H9 (cell line): Measurements from ENCODE around the gene PCID2. TPM values are rescaled to one million over a fixed set of nuclear protein-coding genes. Genes with fewer than 3 reads are reported as not detected.

Experiments
- DNase-seq: peaks from one replicate; pipeline ENCODE4 v3.0.0-alpha.2; 2017
- H2AFZ ChIP-seq: one replicate; pipeline ENCODE4 v1.6.1; 2013; ENCODE audit warnings: mild to moderate bottlenecking, low read length, control low read depth, moderate library complexity
- H2AK5ac ChIP-seq: 2 replicates; pipeline ENCODE4 v1.6.1; 2013; ENCODE audit warnings: low read length, control low read depth, mixed read lengths; ENCODE audit not compliant: insufficient read length
- H2BK120ac ChIP-seq: one replicate; pipeline ENCODE4 v1.6.1; 2013; ENCODE audit warnings: low read depth, mild to moderate bottlenecking, low read length, control low read depth, inconsistent platforms; ENCODE audit not compliant: poor library complexity, severe bottlenecking
- H2BK12ac ChIP-seq: 2 replicates; pipeline ENCODE4 v1.6.1; 2013; ENCODE audit warnings: low read length, control low read depth, mixed read lengths, low read depth; ENCODE audit not compliant: insufficient read length
- H2BK15ac ChIP-seq: 2 replicates; pipeline ENCODE4 v1.6.1; 2013; ENCODE audit warnings: low read depth, low read length, control low read depth
- H2BK20ac ChIP-seq: one replicate; pipeline ENCODE4 v1.6.1; 2013; ENCODE audit warnings: low read depth, mild to moderate bottlenecking, low read length, control low read depth, inconsistent platforms; ENCODE audit not compliant: poor library complexity, severe bottlenecking
- H2BK5ac ChIP-seq: 2 replicates; pipeline ENCODE4 v1.6.1; 2013; ENCODE audit warnings: low read length, control low read depth, mixed read lengths; ENCODE audit not compliant: insufficient read length
- H3K14ac ChIP-seq: 2 replicates; pipeline ENCODE4 v1.6.1; 2013; ENCODE audit warnings: low read length, control low read depth; ENCODE audit not compliant: insufficient read depth
- H3K18ac ChIP-seq: 2 replicates; pipeline ENCODE4 v1.6.1; 2013; ENCODE audit warnings: low read depth, mild to moderate bottlenecking, mixed read lengths, low read length, control low read depth; ENCODE audit not compliant: insufficient read length
- H3K23ac ChIP-seq: 2 replicates; pipeline ENCODE4 v1.6.1; 2013; ENCODE audit warnings: low read length, control low read depth, mixed read lengths, low read depth; ENCODE audit not compliant: insufficient read length
- H3K23me2 ChIP-seq: 2 replicates; pipeline ENCODE4 v1.6.1; 2013; ENCODE audit warnings: low read depth, mild to moderate bottlenecking, mixed read lengths, low read length, control low read depth; ENCODE audit not compliant: insufficient read length, poor library complexity, severe bottlenecking
- H3K27ac ChIP-seq: 2 replicates; pipeline ENCODE4 v1.5.1; 2013; ENCODE audit warnings: low read length, control low read depth, mixed read lengths, low read depth; ENCODE audit not compliant: insufficient read length
- H3K27me3 ChIP-seq: 2 replicates; pipeline ENCODE4 v1.6.1; 2013; ENCODE audit warnings: low read length, control low read depth, inconsistent platforms; ENCODE audit not compliant: insufficient read depth
- H3K4ac ChIP-seq: 2 replicates; pipeline ENCODE4 v1.6.1; 2013; ENCODE audit warnings: low read depth, mild to moderate bottlenecking, control low read depth, inconsistent platforms, low read length, moderate library complexity
- H3K4me1 ChIP-seq: 2 replicates; pipeline ENCODE4 v1.6.1; 2013; ENCODE audit warnings: low read length, control low read depth, inconsistent platforms; ENCODE audit not compliant: insufficient read depth
- H3K4me2 ChIP-seq: 2 replicates; pipeline ENCODE4 v1.6.1; 2013; ENCODE audit warnings: low read length, control low read depth, mixed read lengths; ENCODE audit not compliant: insufficient read length, insufficient read depth
- H3K56ac ChIP-seq: 2 replicates; pipeline ENCODE4 v1.6.1; 2013; ENCODE audit warnings: low read depth, mild to moderate bottlenecking, mixed read lengths, low read length, control low read depth; ENCODE audit not compliant: insufficient read length
- H3K79me1 ChIP-seq: 2 replicates; pipeline ENCODE4 v1.6.1; 2013; ENCODE audit warnings: low read depth, mild to moderate bottlenecking, moderate library complexity, low read length, control low read depth, inconsistent platforms; ENCODE audit not compliant: insufficient read depth, poor library complexity, severe bottlenecking
- H3K79me2 ChIP-seq: 2 replicates; pipeline ENCODE4 v1.6.1; 2013; ENCODE audit warnings: low read length, control low read depth, inconsistent platforms; ENCODE audit not compliant: insufficient read depth
- H3K9ac ChIP-seq: 2 replicates; pipeline ENCODE4 v1.6.1; 2013; ENCODE audit warnings: low read length, control low read depth, mixed read lengths; ENCODE audit not compliant: insufficient read length; ENCODE audit errors: extremely low read depth
- H3K9me3 ChIP-seq: one replicate; pipeline ENCODE4 v1.6.1; 2013; ENCODE audit warnings: low read depth, low read length, inconsistent platforms; ENCODE audit not compliant: control insufficient read depth
- H3T11ph ChIP-seq: one replicate; pipeline ENCODE4 v1.6.1; 2013; ENCODE audit warnings: mild to moderate bottlenecking, low read length, control low read depth, inconsistent platforms
- H4K20me1 ChIP-seq: one replicate; pipeline ENCODE4 v1.6.1; 2013; ENCODE audit not compliant: control insufficient read depth, insufficient read length, insufficient read depth
- H4K5ac ChIP-seq: 2 replicates; pipeline ENCODE4 v1.6.1; 2013; ENCODE audit warnings: low read depth, mild to moderate bottlenecking, mixed read lengths, low read length, control low read depth; ENCODE audit not compliant: insufficient read length
- H4K8ac ChIP-seq: replicated peaks from 2 replicates; pipeline ENCODE4 v1.6.1; 2013; ENCODE audit warnings: low read length, control low read depth, mixed read lengths, low read depth; ENCODE audit not compliant: insufficient read length
- H4K91ac ChIP-seq: 2 replicates; pipeline ENCODE4 v1.6.1; 2013; ENCODE audit warnings: low read depth, mild to moderate bottlenecking, moderate library complexity, mixed read lengths, low read length, control low read depth; ENCODE audit not compliant: insufficient read length
- H3K27ac Mint-ChIP-seq, 3 experiments: 2 replicates in 2 of 3; 3 replicates in 1 of 3; pipeline ENCODE4 v1.8.0; 2020 to 2021; ENCODE audit warnings: mixed read lengths in 3 of 3, mild to moderate bottlenecking in 1 of 3, moderate library complexity in 1 of 3
- H3K27me3 Mint-ChIP-seq: 2 replicates; pipeline ENCODE4 v1.8.0; 2021; ENCODE audit warnings: low read depth, mild to moderate bottlenecking, moderate library complexity, mixed read lengths
- H3K36me3 Mint-ChIP-seq, 3 experiments: 2 replicates in 2 of 3; 3 replicates in 1 of 3; pipeline ENCODE4 v1.8.0; 2020 to 2021; ENCODE audit warnings: low read depth in 3 of 3, mixed read lengths in 3 of 3; ENCODE audit not compliant: insufficient read depth in 1 of 3
- H3K4me1 Mint-ChIP-seq, 2 experiments: 2 replicates each; pipeline ENCODE4 v1.8.0; 2020; ENCODE audit warnings: mixed read lengths in 2 of 2
- H3K4me3 Mint-ChIP-seq, 2 experiments: 2 replicates in 1 of 2; 3 replicates in 1 of 2; pipeline ENCODE4 v1.8.0; 2020 to 2021; ENCODE audit warnings: mild to moderate bottlenecking in 2 of 2, mixed read lengths in 2 of 2, moderate library complexity in 1 of 2
- H3K9me3 Mint-ChIP-seq, 2 experiments: 2 replicates in 1 of 2; 3 replicates in 1 of 2; pipeline ENCODE4 v1.8.0; 2020; ENCODE audit warnings: mild to moderate bottlenecking in 2 of 2, mixed read lengths in 2 of 2, moderate library complexity in 1 of 2
- CTCF ChIP-seq: fragments of 200-600 bp; sonication (generic); conservative IDR thresholded peaks from 3 replicates; pipeline ENCODE4 v1.8.0; 2021; ENCODE audit warnings: antibody characterized with exemption, mild to moderate bottlenecking
- WGBS: extraction: QIAGEN DNeasy Blood & Tissue Kit; methylation state at CpG from one replicate; pipeline ENCODE4 v1.1.7; 2013; ENCODE audit warnings: missing lambda C conversion rate, low lambda C conversion rate, mixed read lengths; ENCODE audit not compliant: insufficient read length; ENCODE audit errors: extremely low coverage; 5-methylcytosine and 5-hydroxymethylcytosine counted together
- total RNA-seq: library from RNA; stranded (reverse); gene quantifications from 2 replicates; pipeline ENCODE4 v1.2.1, GENCODE V29; 2021

The PCID2 gene
- total RNA-seq, 1 experiment from 2014 or later: 66.0 TPM

GRCh38 chr13:113143466-113144254, 64.8 kb downstream of the PCID2 start:
- DNase-seq: peak; percentile 27
- Histone ChIP-seq H3K18ac (no peak overlapping the region), H2BK15ac (no peak overlapping the region), H3K56ac (no peak overlapping the region), H4K8ac (no peak overlapping the region), H3K23me2 (no peaks in the 10 kb centered on the region), H2BK5ac (no peak overlapping the region), H4K91ac (no peak overlapping the region), H3K9ac (no peak overlapping the region), H3K4me1 (no peaks in the 10 kb centered on the region), H4K5ac (no peak overlapping the region), H2BK20ac (no peak overlapping the region), H3K79me1 (no peaks in the 10 kb centered on the region), H2AFZ (no peak overlapping the region), H2BK120ac (no peak overlapping the region), H2BK12ac (no peak overlapping the region), H2AK5ac (no peak overlapping the region), H3K79me2 (no peaks in the 10 kb centered on the region), H3K9me3 (no peaks in the 10 kb centered on the region), H3T11ph (no peak overlapping the region), H3K4ac (no peak overlapping the region), H3K27ac (no peak overlapping the region), H4K20me1 (no peaks in the 10 kb centered on the region), H3K23ac (no peak overlapping the region), H3K27me3 (no peaks in the 10 kb centered on the region), H3K14ac (no peak overlapping the region; the same call in 1 of the 2 replicates), H3K4me2 (no peak overlapping the region)
- no peak overlapping the region for H3K4me3 Mint-ChIP-seq
- peaks cover 3 to 11% of the 10 kb centered on the region in 2 experiments for H3K4me1 Mint-ChIP-seq
- H3K27me3 Mint-ChIP-seq: peaks cover 3% of the 10 kb centered on the region; the same call in 1 of the 2 replicates
- WGBS: no CpG with 5 or more reads among the region's 39 CpGs
- no peak overlapping the region for H3K27ac Mint-ChIP-seq
- no peaks in the 10 kb centered on the region for H3K9me3 Mint-ChIP-seq
- TF ChIP-seq CTCF: no peak
- no peaks in the 10 kb centered on the region for H3K36me3 Mint-ChIP-seq
